Subcutaneous abdominal adipose tissue (tissue), 5 donors: ENCODE measurements around the gene ITPRIP.
A peak's percentile ranks its signal among the peaks of the same experiment; 100 is the strongest.

Experiments used
- H3K27ac ChIP-seq: one replicate; pipeline ENCODE4 v1.7.0; 2013; ENCODE audit warnings: low read depth, mild to moderate bottlenecking, inconsistent platforms, low read length, moderate library complexity
- H3K27me3 ChIP-seq, 5 donors: one replicate each; pipeline ENCODE4 v1.7.0; 2013; ENCODE audit warnings: low read length in 5 of 5, inconsistent platforms in 1 of 5; ENCODE audit not compliant: control insufficient read depth in 5 of 5, insufficient read depth in 4 of 5
- H3K36me3 ChIP-seq, 5 donors: one replicate each; pipeline ENCODE4 v1.7.0; 2013; ENCODE audit warnings: low read length in 5 of 5; ENCODE audit not compliant: control insufficient read depth in 5 of 5, insufficient read depth in 5 of 5
- H3K4me1 ChIP-seq, 5 donors: one replicate each; pipeline ENCODE4 v1.7.0; 2013; ENCODE audit warnings: low read length in 5 of 5, mild to moderate bottlenecking in 3 of 5, moderate library complexity in 1 of 5; ENCODE audit not compliant: control insufficient read depth in 5 of 5, insufficient read depth in 5 of 5
- H3K4me3 ChIP-seq, 5 donors: one replicate each; pipeline ENCODE4 v1.7.0; 2013; ENCODE audit warnings: low read length in 5 of 5, low read depth in 1 of 5
- H3K9ac ChIP-seq, 5 donors: one replicate each; pipeline ENCODE4 v1.7.0; 2013; ENCODE audit warnings: low read length in 5 of 5, mild to moderate bottlenecking in 4 of 5, moderate library complexity in 3 of 5
- H3K9me3 ChIP-seq, 5 donors: one replicate each; pipeline ENCODE4 v1.7.0; 2013; ENCODE audit warnings: low read length in 5 of 5; ENCODE audit not compliant: control insufficient read depth in 5 of 5
- donor health status: healthy.
- donor health status: healthy.
- donor health status: healthy.
- donor health status: healthy.
- donor health status: healthy.

ITPRIP gene

GRCh38 chr10:104273286-104273685 lies 65.0 kb downstream of the ITPRIP start:
- Histone ChIP-seq H3K27ac (no peak overlapping the region), H3K4me1 (peaks cover 0 to 17% (median 13%) of the 10 kb centered on the region in 5 donors), H3K9ac (no peak overlapping the region), H3K9me3 (no peaks in the 10 kb centered on the region), H3K27me3 (peaks cover 0 to 20% (median 11%) of the 10 kb centered on the region in 5 donors), H3K36me3 (no peaks in the 10 kb centered on the region), H3K4me3 (no peak overlapping the region)

GRCh38 chr10:104268713-104269645 lies 69.3 kb downstream of the ITPRIP start, which contains the start of gene GSTO2:
Gene GSTO2 (plus strand): TSS chr10:104269184. CDS start chr10:104274916, 5,732 bp downstream.
- no peaks in the 10 kb centered on the region for H3K27me3 ChIP-seq
- H3K27ac ChIP-seq: peak within 1 kb of the TSS; percentile 88

GRCh38 chr10:104268405-104268712 lies 69.9 kb downstream of the ITPRIP start:
- peak overlapping the region; percentile 59 to 94 (median 87) for H3K9ac ChIP-seq
- H3K4me1 ChIP-seq: peaks cover 0 to 16% (median 14%) of the 10 kb centered on the region in 5 donors
- no peaks in the 10 kb centered on the region for H3K9me3 ChIP-seq
- H3K36me3 ChIP-seq: peaks cover 16 to 31% (median 19%) of the 10 kb centered on the region in 5 donors
- H3K27me3 ChIP-seq: no peaks in the 10 kb centered on the region
- peak overlapping the region; percentile 88 for H3K27ac ChIP-seq
- peak overlapping the region; percentile 87 to 95 (median 90) for H3K4me3 ChIP-seq

More at GRCh38 chr10:104268713-104269645, 69.3 kb downstream of the ITPRIP start, which contains the start of gene GSTO2:
- peaks cover 0 to 16% (median 14%) of the 10 kb centered on the region in 5 donors for H3K4me1 ChIP-seq
- H3K36me3 ChIP-seq: peaks cover 16 to 31% (median 18%) of the 10 kb centered on the region in 5 donors
- H3K4me3 ChIP-seq: peak within 1 kb of the TSS; percentile 87 to 95 (median 90)
- no peaks in the 10 kb centered on the region for H3K9me3 ChIP-seq
- H3K9ac ChIP-seq: peak within 1 kb of the TSS; percentile 84 to 94 (median 87)

- Histone ChIP-seq H3K27ac (peak overlapping the region; percentile 88), H3K4me3 (peak overlapping the region; percentile 87 to 95 (median 90)), H3K9me3 (no peaks in the 10 kb centered on the region), H3K36me3 (peaks cover 19 to 32% (median 24%) of the 10 kb centered on the region in 5 donors), H3K4me1 (peaks cover 0 to 16% (median 14%) of the 10 kb centered on the region in 5 donors), H3K27me3 (no peaks in the 10 kb centered on the region), H3K9ac (peak overlapping the region in 4 of 5 donors; percentile 59 to 94 (median 86))
Measured at GRCh38 chr10:104267721-104268404, 70.4 kb downstream of the ITPRIP start.

- Histone ChIP-seq H3K9ac (no peak overlapping the region), H3K27ac (no peak overlapping the region), H3K27me3 (no peaks in the 10 kb centered on the region), H3K4me3 (no peak overlapping the region), H3K4me1 (peaks cover 0 to 25% (median 23%) of the 10 kb centered on the region in 5 donors), H3K36me3 (peaks cover 36 to 61% (median 45%) of the 10 kb centered on the region in 5 donors), H3K9me3 (no peaks in the 10 kb centered on the region)
Measured at GRCh38 chr10:104264783-104265182, 73.5 kb downstream of the ITPRIP start.

- Histone ChIP-seq H3K36me3 (peaks cover 41 to 71% (median 57%) of the 10 kb centered on the region in 5 donors), H3K4me1 (peaks cover 0 to 13% (median 11%) of the 10 kb centered on the region in 5 donors), H3K27me3 (no peaks in the 10 kb centered on the region), H3K4me3 (no peak overlapping the region), H3K9ac (no peak overlapping the region), H3K27ac (no peak overlapping the region), H3K9me3 (no peaks in the 10 kb centered on the region)
Measured at GRCh38 chr10:104262055-104262454, 76.2 kb downstream of the ITPRIP start.

- H3K4me3 ChIP-seq: no peak overlapping the region
- H3K27me3 ChIP-seq: no peaks in the 10 kb centered on the region
- no peaks in the 10 kb centered on the region for H3K9me3 ChIP-seq
- peaks cover 36 to 59% (median 50%) of the 10 kb centered on the region in 5 donors for H3K36me3 ChIP-seq
- peak overlapping the region in 1 of 5 donors; percentile 1 for H3K9ac ChIP-seq
- peaks cover 0 to 27% (median 21%) of the 10 kb centered on the region in 5 donors for H3K4me1 ChIP-seq
- peak overlapping the region; percentile 22 for H3K27ac ChIP-seq
Measured at GRCh38 chr10:104260775-104261115, 77.5 kb downstream of the ITPRIP start.

- Histone ChIP-seq H3K4me3 (no peak overlapping the region), H3K36me3 (peaks cover 30 to 53% (median 47%) of the 10 kb centered on the region in 5 donors), H3K27me3 (no peaks in the 10 kb centered on the region), H3K27ac (no peak overlapping the region), H3K9ac (peak overlapping the region in 2 of 5 donors; percentile 1 to 56), H3K4me1 (peaks cover 0 to 30% (median 26%) of the 10 kb centered on the region in 5 donors), H3K9me3 (no peaks in the 10 kb centered on the region)
Measured at GRCh38 chr10:104259999-104260774, 78.1 kb downstream of the ITPRIP start.
